ENCODE results near the gene TMTC1. TPM values are rescaled to one million over a fixed set of nuclear protein-coding genes. Genes with fewer than 3 reads are reported as not detected.

The TMTC1 gene
- total and polyA plus RNA-seq, 2 of the 8 experiments (the other 6 are each of a cell fraction or from before 2014, with no cell fraction given): 15.4 to 20.8 TPM

GRCh38 chr12:29653286-29653685, 130.5 kb downstream of the TMTC1 start (continued):
- no peak for TF ChIP-seq CHD7 (IDR thresholded peaks at IDR 0.05; ENCODE audit: insufficient replicate concordance, low read length)
- TF ChIP-seq MAX (IDR thresholded peaks at IDR 0.05): no peak
- no peak for TF ChIP-seq GABPA (IDR thresholded peaks at IDR 0.05; ENCODE audit: borderline replicate concordance, insufficient read depth, low read length)
